Activated effector memory CD4-positive, alpha-beta T cell treated with Interleukin-2 at 50 U/mL for 16 hours (primary cell): Measurements from ENCODE around the gene IRAK3.
"Not testable (repeated sequence)": the region's sequence is repeated elsewhere in the genome, so short reads cannot be mapped to it uniquely, and the experiment has no call there.

Experiments used
- DNase-seq: peaks from one replicate; pipeline ENCODE4 v3.0.0-alpha.2; 2020

The IRAK3 gene

GRCh38 chr12:66269757-66270383 lies 80.9 kb downstream of the IRAK3 start:
- DNase-seq, result no peak

GRCh38 chr12:66270613-66271012 lies 81.6 kb downstream of the IRAK3 start:
- DNase-seq, result no peak

GRCh38 chr12:66272650-66273049 lies 83.6 kb downstream of the IRAK3 start:
- no peak for DNase-seq

GRCh38 chr12:66273147-66273546 lies 84.1 kb downstream of the IRAK3 start:
- no peak for DNase-seq

GRCh38 chr12:66275040-66275439 lies 86.0 kb downstream of the IRAK3 start:
- no peak for DNase-seq

- peak; percentile 39 for DNase-seq
Measured at GRCh38 chr12:66279123-66279712, 90.2 kb downstream of the IRAK3 start.

GRCh38 chr12:66280561-66280960 lies 91.5 kb downstream of the IRAK3 start:
- no peak for DNase-seq

- no peak for DNase-seq
Measured at GRCh38 chr12:66282244-66282643, 93.2 kb downstream of the IRAK3 start.

GRCh38 chr12:66287275-66287674 lies 98.3 kb downstream of the IRAK3 start:
- DNase-seq, result no peak

- peak; percentile 52 for DNase-seq
Measured at GRCh38 chr12:66288121-66288520, 99.1 kb downstream of the IRAK3 start.

- DNase-seq, result no peak
Measured at GRCh38 chr12:66289485-66289884, 100.5 kb downstream of the IRAK3 start.

GRCh38 chr12:66290716-66291200 lies 101.7 kb downstream of the IRAK3 start:
- no peak for DNase-seq

- no peak for DNase-seq
Measured at GRCh38 chr12:66296176-66296683, 107.2 kb downstream of the IRAK3 start.

- DNase-seq, result no peak
Measured at GRCh38 chr12:66297080-66297479, 108.1 kb downstream of the IRAK3 start.

GRCh38 chr12:66297923-66298322 lies 108.9 kb downstream of the IRAK3 start:
- DNase-seq, result no peak

GRCh38 chr12:66301944-66302826 lies 113.2 kb downstream of the IRAK3 start, which contains the start of gene HELB:
HELB (plus strand) TSS chr12:66302493; CDS start chr12:66302604, 111 bp downstream.
- peak; percentile 95 for DNase-seq

- DNase-seq, result no peak
Measured at GRCh38 chr12:66302827-66303169, 113.8 kb downstream of the IRAK3 start.

GRCh38 chr12:66303316-66303804 lies 114.3 kb downstream of the IRAK3 start:
- DNase-seq, result not testable (repeated sequence)
